C4-2B (cell line): ENCODE results near the gene BMP2K.

Experiments used
- CTCF ChIP-seq: fragments of 450-650 bp; conservative IDR thresholded peaks from 2 replicates; pipeline ENCODE4 v1.5.1; 2017; ENCODE audit warnings: mild to moderate bottlenecking
- ZFX ChIP-seq: fragments of 450-650 bp; IDR thresholded peaks from 2 replicates; pipeline ENCODE4 v1.6.1; 2017

- no peak for TF ChIP-seq CTCF
- TF ChIP-seq ZFX = no peak
Observed at GRCh38 chr4:78846258-78846657, 70.1 kb downstream of the BMP2K start.
